GM12891 (cell line): ENCODE data around the gene EDEM1.
"Not testable (repeated sequence)": the region's sequence is repeated elsewhere in the genome, so short reads cannot be mapped to it uniquely, and the experiment has no call there.

Source experiments
- DNase-seq: peaks from one replicate; pipeline ENCODE4 v3.0.0; 2011; ENCODE audit warnings: low spot score; ENCODE audit not compliant: insufficient read length
- FAIRE-seq: peaks from 2 replicates; lab custom pipeline; 2011; peaks lifted over from hg19 to GRCh38; lab: Jason Lieb, UNC
- PAX5 ChIP-seq: IDR thresholded peaks from 2 replicates; pipeline ENCODE4 v1.6.1; 2011; ENCODE audit warnings: low read length, moderate library complexity, mild to moderate bottlenecking; ENCODE audit not compliant: insufficient read depth, severe bottlenecking
- POLR2A ChIP-seq: IDR thresholded peaks from 2 replicates; pipeline ENCODE4 v1.6.1; 2011; ENCODE audit warnings: low read depth, low read length, control low read depth
- POLR2AphosphoS5 ChIP-seq: IDR thresholded peaks from 2 replicates; pipeline ENCODE4 v1.6.1; 2011; ENCODE audit warnings: low read depth, low read length, control low read depth
- POU2F2 ChIP-seq: IDR thresholded peaks from 2 replicates; pipeline ENCODE4 v1.6.1; 2011; ENCODE audit warnings: low read depth, mild to moderate bottlenecking, control low read depth, low read length, moderate library complexity
- SPI1 ChIP-seq: IDR thresholded peaks from 2 replicates; pipeline ENCODE4 v1.6.1; 2011; ENCODE audit warnings: low read depth, low read length, control low read depth
- TAF1 ChIP-seq: IDR thresholded peaks from 2 replicates; pipeline ENCODE4 v1.6.1; 2011; ENCODE audit warnings: low read depth, low read length, control low read depth

EDEM1 gene

GRCh38 chr3:5239602-5240001 lies 52.1 kb downstream of the EDEM1 start:
- TF ChIP-seq PAX5: no peak
- TF ChIP-seq POLR2AphosphoS5: no peak
- TF ChIP-seq SPI1: no peak
- TF ChIP-seq POLR2A: no peak
- no peak for TF ChIP-seq TAF1
- TF ChIP-seq POU2F2: no peak
- DNase-seq (no peak), FAIRE-seq (no peak)

GRCh38 chr3:5240740-5241139 lies 53.2 kb downstream of the EDEM1 start:
- FAIRE-seq (no peak), DNase-seq (no peak)

GRCh38 chr3:5242785-5243184 lies 55.3 kb downstream of the EDEM1 start:
- not testable (repeated sequence) for DNase-seq, FAIRE-seq

More at GRCh38 chr3:5240740-5241139, 53.2 kb downstream of the EDEM1 start:
- no peak for TF ChIP-seq POLR2AphosphoS5
- no peak for TF ChIP-seq POLR2A
- TF ChIP-seq TAF1: no peak
- no peak for TF ChIP-seq SPI1
- TF ChIP-seq POU2F2: no peak
- no peak for TF ChIP-seq PAX5

- DNase-seq: no peak
- TF ChIP-seq POLR2AphosphoS5: no peak
- TF ChIP-seq TAF1: no peak
- no peak for TF ChIP-seq PAX5
- TF ChIP-seq POU2F2: no peak
- TF ChIP-seq SPI1: no peak
- TF ChIP-seq POLR2A: no peak
- no peak for FAIRE-seq
Observed at GRCh38 chr3:5245927-5246326, 58.4 kb downstream of the EDEM1 start.

GRCh38 chr3:5248822-5249221 lies 61.3 kb downstream of the EDEM1 start:
- DNase-seq (no peak), FAIRE-seq (no peak)
- TF ChIP-seq TAF1 (no peak), PAX5 (no peak), POLR2A (no peak), SPI1 (no peak), POU2F2 (no peak), POLR2AphosphoS5 (no peak)

GRCh38 chr3:5250467-5251195 lies 63.1 kb downstream of the EDEM1 start:
- DNase-seq (no peak), FAIRE-seq (no peak)
- TF ChIP-seq SPI1: no peak
- TF ChIP-seq POLR2AphosphoS5: no peak
- TF ChIP-seq TAF1: no peak
- no peak for TF ChIP-seq POU2F2
- TF ChIP-seq POLR2A: no peak

- TF ChIP-seq TAF1: no peak
- no peak for TF ChIP-seq SPI1
- no peak for TF ChIP-seq POU2F2
- TF ChIP-seq POLR2AphosphoS5: no peak
- no peak for TF ChIP-seq PAX5
- no peak for TF ChIP-seq POLR2A
- FAIRE-seq: no peak
- DNase-seq: no peak
Observed at GRCh38 chr3:5251196-5251583, 63.7 kb downstream of the EDEM1 start.

GRCh38 chr3:5252131-5252530 lies 64.6 kb downstream of the EDEM1 start:
- TF ChIP-seq PAX5 (no peak), POLR2A (no peak), TAF1 (no peak), SPI1 (no peak), POU2F2 (no peak), POLR2AphosphoS5 (no peak)
- DNase-seq (no peak), FAIRE-seq (no peak)

GRCh38 chr3:5254281-5255048 lies 67.0 kb downstream of the EDEM1 start:
- FAIRE-seq: no peak
- TF ChIP-seq TAF1 (no peak), SPI1 (no peak), POU2F2 (no peak), POLR2AphosphoS5 (no peak), PAX5 (no peak), POLR2A (no peak)
- DNase-seq: no peak
